ENCODE results near the gene GABRR2. TPM values are rescaled to one million over a fixed set of nuclear protein-coding genes. Genes with fewer than 3 reads are reported as not detected.
"Not testable (repeated sequence)": the region's sequence is repeated elsewhere in the genome, so short reads cannot be mapped to it uniquely, and the experiment has no call there.

The GABRR2 gene
- total RNA-seq, 4 donors from 2014 or later = 0.70 to 6.6 (median 2.1) TPM

GRCh38 chr6:89313006-89313405 is 2.1 kb downstream of the GABRR2 start:
- Histone ChIP-seq H3K4me1 (peaks cover 0 to 30% (median 4%) of the 10 kb centered on the region in 4 donors), H3K36me3 (no peaks in the 10 kb centered on the region), H3K9me3 (no peaks in the 10 kb centered on the region), H3K27me3 (no peaks in the 10 kb centered on the region), H3K4me3 (no peak overlapping the region), H3K27ac (peak overlapping the region in 1 of 4 donors; percentile 19)
- TF ChIP-seq CTCF (IDR thresholded peaks at IDR 0.05) = no peak
- no peak for TF ChIP-seq POLR2A (IDR thresholded peaks at IDR 0.05)
- DNase-seq = no peak

GRCh38 chr6:89311853-89312531 is 3.1 kb downstream of the GABRR2 start:
- peaks cover 0 to 30% (median 4%) of the 10 kb centered on the region in 4 donors for H3K4me1 ChIP-seq
- DNase-seq = no peak
- H3K9me3 ChIP-seq = no peaks in the 10 kb centered on the region
- peak overlapping the region in 2 of 4 donors; percentile 19 to 39 for H3K27ac ChIP-seq
- TF ChIP-seq CTCF (IDR thresholded peaks at IDR 0.05) (peak in 4 of 6 experiments; percentile 21 to 46 (median 46)), POLR2A (IDR thresholded peaks at IDR 0.05) (no peak)
- no peaks in the 10 kb centered on the region for H3K27me3 ChIP-seq
- H3K4me3 ChIP-seq = no peak overlapping the region
- no peaks in the 10 kb centered on the region for H3K36me3 ChIP-seq

- no peak for TF ChIP-seq CTCF (IDR thresholded peaks at IDR 0.05)
- no peak for TF ChIP-seq POLR2A (IDR thresholded peaks at IDR 0.05)
- Histone ChIP-seq H3K4me3 (no peak overlapping the region), H3K27ac (peak overlapping the region in 2 of 4 donors; percentile 19 to 39)
Observed at GRCh38 chr6:89311530-89311852, 3.6 kb downstream of the GABRR2 start.

GRCh38 chr6:89310929-89311328 is 4.2 kb downstream of the GABRR2 start:
- peaks cover 0 to 30% (median 4%) of the 10 kb centered on the region in 4 donors for H3K4me1 ChIP-seq
- H3K9me3 ChIP-seq = no peaks in the 10 kb centered on the region
- H3K36me3 ChIP-seq = no peaks in the 10 kb centered on the region
- no peak overlapping the region for H3K27ac ChIP-seq
- DNase-seq = no peak
- TF ChIP-seq CTCF (IDR thresholded peaks at IDR 0.05) = no peak
- no peak for TF ChIP-seq POLR2A (IDR thresholded peaks at IDR 0.05)
- no peak overlapping the region for H3K4me3 ChIP-seq
- H3K27me3 ChIP-seq = no peaks in the 10 kb centered on the region

More at GRCh38 chr6:89311530-89311852, 3.6 kb downstream of the GABRR2 start:
- no peaks in the 10 kb centered on the region for H3K36me3 ChIP-seq
- no peaks in the 10 kb centered on the region for H3K27me3 ChIP-seq
- peaks cover 0 to 30% (median 4%) of the 10 kb centered on the region in 4 donors for H3K4me1 ChIP-seq
- DNase-seq = no peak
- no peaks in the 10 kb centered on the region for H3K9me3 ChIP-seq

- H3K4me3 ChIP-seq = no peak overlapping the region
Observed at GRCh38 chr6:89308525-89309395, 6.3 kb downstream of the GABRR2 start.

GRCh38 chr6:89304517-89304916 is 10.6 kb downstream of the GABRR2 start:
- not testable (repeated sequence) for DNase-seq, H3K4me1 ChIP-seq, H3K36me3 ChIP-seq, H3K27me3 ChIP-seq, H3K9me3 ChIP-seq, H3K4me3 ChIP-seq, H3K27ac ChIP-seq

More at GRCh38 chr6:89308525-89309395, 6.3 kb downstream of the GABRR2 start:
- TF ChIP-seq CTCF (IDR thresholded peaks at IDR 0.05) = no peak
- TF ChIP-seq POLR2A (IDR thresholded peaks at IDR 0.05) = no peak
- no peak for DNase-seq
- H3K9me3 ChIP-seq = no peaks in the 10 kb centered on the region
- H3K27ac ChIP-seq = no peak overlapping the region
- no peaks in the 10 kb centered on the region for H3K27me3 ChIP-seq
- H3K36me3 ChIP-seq = no peaks in the 10 kb centered on the region
- peaks cover 0 to 30% (median 4%) of the 10 kb centered on the region in 4 donors for H3K4me1 ChIP-seq

Data from Peyer's patch (tissue), 4 donors.